PFSK-1 (cell line): ENCODE data around the gene HSD17B14.

ENCODE experiments used
- FOXP2 ChIP-seq: optimal IDR thresholded peaks from 2 replicates; pipeline ENCODE3; 2011; ENCODE audit warnings: borderline replicate concordance, control low read depth, inconsistent platforms; ENCODE audit not compliant: insufficient read depth; ENCODE audit errors: extremely low read length, extremely low read depth
- POLR2AphosphoS5 ChIP-seq: IDR thresholded peaks from 2 replicates; pipeline ENCODE4 v1.6.1; 2012; ENCODE audit warnings: low read depth, mild to moderate bottlenecking, control low read depth, low read length, moderate library complexity
- SIN3A ChIP-seq: IDR thresholded peaks from 2 replicates; pipeline ENCODE4 v1.6.1; 2012; ENCODE audit warnings: mild to moderate bottlenecking, low read length, moderate library complexity, borderline replicate concordance; ENCODE audit not compliant: insufficient read depth
- TAF1 ChIP-seq: IDR thresholded peaks from 2 replicates; pipeline ENCODE4 v1.6.1; 2012; ENCODE audit warnings: low read length, control low read depth, borderline replicate concordance; ENCODE audit not compliant: insufficient read depth
- TF ChIP-seq, protein P1 (sequence below), 2 experiments: IDR thresholded peaks; 2 replicates each; pipeline versions ENCODE4 v1.6.1 to v1.8.0; 2011 to 2012; ENCODE audit warnings: low read depth in 2 of 2, low read length in 2 of 2, control low read depth in 1 of 2, inconsistent platforms in 1 of 2, mild to moderate bottlenecking in 1 of 2, moderate library complexity in 1 of 2; ENCODE audit not compliant: insufficient read depth in 1 of 2

The HSD17B14 gene

DNA sequence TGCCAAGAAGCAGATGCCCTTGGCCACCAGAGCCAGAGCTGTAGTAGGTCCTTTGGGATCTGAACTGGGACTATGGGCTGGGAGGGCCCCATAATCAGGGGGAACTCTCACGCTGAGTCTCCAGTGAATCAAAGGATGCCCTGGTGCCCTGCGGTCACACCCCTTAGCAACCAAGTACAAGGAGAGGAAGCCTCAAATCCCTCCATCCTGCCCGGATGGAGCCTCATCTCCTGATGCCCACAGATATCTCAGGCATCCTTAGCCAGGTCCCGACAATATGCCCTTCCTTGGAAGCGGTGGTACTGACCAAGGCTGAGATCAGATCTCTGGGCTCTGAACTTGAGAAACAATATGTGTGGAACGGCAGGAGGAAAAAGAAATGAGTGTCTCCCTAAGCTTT, 30.4 kb upstream of the HSD17B14 start:
- TF ChIP-seq FOXP2 (no peak), TAF1 (no peak), SIN3A (no peak), POLR2AphosphoS5 (no peak)
- TF ChIP-seq, protein P1, sequence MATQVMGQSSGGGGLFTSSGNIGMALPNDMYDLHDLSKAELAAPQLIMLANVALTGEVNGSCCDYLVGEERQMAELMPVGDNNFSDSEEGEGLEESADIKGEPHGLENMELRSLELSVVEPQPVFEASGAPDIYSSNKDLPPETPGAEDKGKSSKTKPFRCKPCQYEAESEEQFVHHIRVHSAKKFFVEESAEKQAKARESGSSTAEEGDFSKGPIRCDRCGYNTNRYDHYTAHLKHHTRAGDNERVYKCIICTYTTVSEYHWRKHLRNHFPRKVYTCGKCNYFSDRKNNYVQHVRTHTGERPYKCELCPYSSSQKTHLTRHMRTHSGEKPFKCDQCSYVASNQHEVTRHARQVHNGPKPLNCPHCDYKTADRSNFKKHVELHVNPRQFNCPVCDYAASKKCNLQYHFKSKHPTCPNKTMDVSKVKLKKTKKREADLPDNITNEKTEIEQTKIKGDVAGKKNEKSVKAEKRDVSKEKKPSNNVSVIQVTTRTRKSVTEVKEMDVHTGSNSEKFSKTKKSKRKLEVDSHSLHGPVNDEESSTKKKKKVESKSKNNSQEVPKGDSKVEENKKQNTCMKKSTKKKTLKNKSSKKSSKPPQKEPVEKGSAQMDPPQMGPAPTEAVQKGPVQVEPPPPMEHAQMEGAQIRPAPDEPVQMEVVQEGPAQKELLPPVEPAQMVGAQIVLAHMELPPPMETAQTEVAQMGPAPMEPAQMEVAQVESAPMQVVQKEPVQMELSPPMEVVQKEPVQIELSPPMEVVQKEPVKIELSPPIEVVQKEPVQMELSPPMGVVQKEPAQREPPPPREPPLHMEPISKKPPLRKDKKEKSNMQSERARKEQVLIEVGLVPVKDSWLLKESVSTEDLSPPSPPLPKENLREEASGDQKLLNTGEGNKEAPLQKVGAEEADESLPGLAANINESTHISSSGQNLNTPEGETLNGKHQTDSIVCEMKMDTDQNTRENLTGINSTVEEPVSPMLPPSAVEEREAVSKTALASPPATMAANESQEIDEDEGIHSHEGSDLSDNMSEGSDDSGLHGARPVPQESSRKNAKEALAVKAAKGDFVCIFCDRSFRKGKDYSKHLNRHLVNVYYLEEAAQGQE (IDR thresholded peaks at IDR 0.05; ENCODE audit: insufficient read depth in 1 of 2, low read depth in 2 of 2, low read length in 2 of 2): no peak

DNA sequence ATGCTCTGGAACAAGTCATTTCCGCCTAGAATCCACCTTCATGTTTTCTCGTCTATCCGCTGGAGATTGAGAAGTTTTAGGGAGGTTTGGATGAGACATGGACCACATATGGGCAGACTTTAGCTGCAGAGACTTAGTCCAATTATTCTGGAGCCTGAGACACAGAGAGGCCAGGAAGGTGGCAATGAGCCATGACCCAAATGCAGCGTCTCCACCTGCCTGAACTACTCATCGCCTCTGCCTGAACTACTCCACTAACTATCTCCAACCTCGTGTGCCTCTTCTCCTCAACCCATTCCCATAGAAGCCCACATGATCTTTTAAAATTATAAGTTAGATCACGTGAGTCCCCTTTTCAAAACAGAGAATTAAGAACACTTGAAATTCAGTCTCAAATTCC, 26.5 kb upstream of the HSD17B14 start:
- TF ChIP-seq, protein P1 (IDR thresholded peaks at IDR 0.05; ENCODE audit: insufficient read depth in 1 of 2, low read depth in 2 of 2, low read length in 2 of 2): no peak
- TF ChIP-seq FOXP2 (no peak), TAF1 (no peak), POLR2AphosphoS5 (no peak), SIN3A (no peak)

DNA sequence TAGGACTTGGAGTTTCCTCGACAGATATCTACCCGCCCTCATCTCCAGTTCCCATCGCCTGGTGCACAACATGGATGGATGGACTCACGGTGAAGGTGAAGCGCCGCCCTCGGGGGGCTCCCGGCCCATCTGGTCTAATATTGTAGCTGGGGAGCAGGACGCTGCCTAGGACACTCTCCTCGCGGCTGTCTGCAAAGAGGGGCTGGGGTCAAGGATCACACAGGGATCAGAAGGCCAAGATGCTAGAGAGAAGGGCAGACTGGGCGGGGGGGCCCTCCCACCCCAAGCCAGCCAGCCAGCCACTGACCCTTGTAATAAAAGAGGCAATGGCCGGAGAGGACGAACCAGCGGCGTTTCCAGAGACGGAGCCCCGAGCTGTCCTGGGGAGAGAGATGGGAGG, 25.0 kb upstream of the HSD17B14 start:
- TF ChIP-seq TAF1 (no peak), SIN3A (no peak), FOXP2 (no peak), POLR2AphosphoS5 (no peak)
- TF ChIP-seq, protein P1 (IDR thresholded peaks at IDR 0.05; ENCODE audit: insufficient read depth in 1 of 2, low read depth in 2 of 2, low read length in 2 of 2): no peak

DNA sequence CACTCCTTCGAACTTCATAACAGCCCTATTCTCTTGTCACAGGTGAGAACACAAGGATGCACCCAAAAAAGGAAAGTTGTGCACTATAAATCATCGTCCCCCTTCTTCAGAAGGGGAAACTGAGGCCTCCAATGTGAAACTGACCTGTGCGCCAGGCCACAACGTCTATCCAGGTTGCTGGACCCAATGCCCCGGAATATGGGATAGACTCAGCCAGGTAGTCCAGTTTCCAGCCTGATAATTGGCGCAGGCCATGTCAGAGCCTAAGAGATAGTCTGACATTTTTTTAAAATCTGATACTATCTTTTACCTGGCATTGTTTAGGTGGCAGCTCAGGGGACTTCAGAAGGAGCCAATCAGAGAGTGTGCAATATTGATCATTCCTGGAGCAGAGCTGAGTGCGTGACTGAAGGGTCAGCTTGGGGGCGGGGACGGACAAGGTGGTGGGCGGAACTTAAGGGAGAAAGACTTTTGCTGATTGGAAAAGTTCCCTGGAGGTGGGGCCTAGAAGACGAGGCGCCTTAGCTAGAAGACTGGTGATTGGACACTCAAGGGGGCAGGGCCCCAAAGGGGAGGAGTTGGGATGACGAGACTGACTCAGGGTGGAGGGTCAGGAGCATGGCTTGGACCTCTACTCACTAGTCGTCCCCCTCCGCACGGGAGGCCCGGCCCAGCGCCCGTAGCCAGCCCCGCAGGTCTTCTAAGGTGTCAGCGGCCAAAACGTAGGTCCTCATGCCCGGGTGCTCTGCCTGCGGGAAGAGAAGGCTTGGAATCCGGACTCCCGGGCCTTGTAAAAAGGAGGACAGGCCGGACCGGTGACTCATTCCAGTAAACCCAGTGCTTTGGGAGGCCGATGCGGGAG, 23.7 kb upstream of the HSD17B14 start:
- TF ChIP-seq FOXP2 (no peak), SIN3A (no peak), TAF1 (no peak), POLR2AphosphoS5 (no peak)
- TF ChIP-seq, protein P1 (IDR thresholded peaks at IDR 0.05; ENCODE audit: insufficient read depth in 1 of 2, low read depth in 2 of 2, low read length in 2 of 2): no peak
